ENCODE results near the gene CTSC. TPM values are rescaled to one million over a fixed set of nuclear protein-coding genes. Genes with fewer than 3 reads are reported as not detected.
"Not testable (repeated sequence)": the region's sequence is repeated elsewhere in the genome, so short reads cannot be mapped to it uniquely, and the experiment has no call there.

Gene CTSC
- total and polyA plus RNA-seq, 10 donors: 67.1 to 566 (median 253) TPM

DNA sequence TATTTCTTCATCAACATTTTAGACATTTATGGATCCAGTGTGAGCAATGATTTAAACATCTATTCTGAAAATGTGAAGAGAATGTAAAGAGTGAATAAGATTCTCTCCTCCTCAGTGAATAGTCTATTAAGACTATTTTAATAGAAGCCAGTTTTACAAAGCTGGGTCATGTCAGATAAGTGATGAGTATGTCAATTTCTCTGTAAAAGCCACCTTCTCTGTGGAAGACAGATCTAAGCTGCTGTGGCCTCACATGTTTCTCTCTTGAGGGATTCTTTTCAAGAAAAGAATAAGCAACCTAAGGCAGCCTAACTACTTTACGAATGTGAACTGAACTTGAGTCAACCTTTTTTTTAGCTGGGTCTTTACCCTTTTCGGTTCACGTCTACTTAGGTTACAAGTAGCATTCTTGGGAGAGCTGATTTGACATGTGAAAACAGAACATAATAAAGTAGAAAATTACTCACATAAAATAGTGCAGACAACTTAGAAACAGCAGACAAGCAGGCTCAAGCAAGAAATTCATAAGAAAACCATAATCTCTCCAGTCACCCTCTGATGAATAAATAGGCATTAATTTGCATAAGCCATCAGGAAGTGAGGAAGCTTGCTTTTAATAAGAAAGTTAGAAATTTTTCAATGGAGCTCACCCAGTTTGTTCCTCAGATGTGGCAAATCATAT, 9.9 kb downstream of the CTSC start:
- Histone ChIP-seq H3K27me3 (replicated peaks in 1 of 7) (no peaks in the 10 kb centered on the region), H3K27ac (no peak overlapping the region), H3K36me3 (peaks cover 0 to 86% (median 18%) of the 10 kb centered on the region in 6 donors), H3K4me3 (no peak overlapping the region), H3K9me3 (no peaks in the 10 kb centered on the region), H3K4me1 (peaks cover 6 to 80% (median 43%) of the 10 kb centered on the region in 6 donors)
- WGBS, 5 donors: 71 to 82% (median 77%) methylated on average over 3 of the region's 3 CpGs
- DNase-seq: no peak
- intact Hi-C loops (cut with DNase I; ENCODE audit: low total_unique reads): no loop called here
- TF ChIP-seq, protein P1, sequence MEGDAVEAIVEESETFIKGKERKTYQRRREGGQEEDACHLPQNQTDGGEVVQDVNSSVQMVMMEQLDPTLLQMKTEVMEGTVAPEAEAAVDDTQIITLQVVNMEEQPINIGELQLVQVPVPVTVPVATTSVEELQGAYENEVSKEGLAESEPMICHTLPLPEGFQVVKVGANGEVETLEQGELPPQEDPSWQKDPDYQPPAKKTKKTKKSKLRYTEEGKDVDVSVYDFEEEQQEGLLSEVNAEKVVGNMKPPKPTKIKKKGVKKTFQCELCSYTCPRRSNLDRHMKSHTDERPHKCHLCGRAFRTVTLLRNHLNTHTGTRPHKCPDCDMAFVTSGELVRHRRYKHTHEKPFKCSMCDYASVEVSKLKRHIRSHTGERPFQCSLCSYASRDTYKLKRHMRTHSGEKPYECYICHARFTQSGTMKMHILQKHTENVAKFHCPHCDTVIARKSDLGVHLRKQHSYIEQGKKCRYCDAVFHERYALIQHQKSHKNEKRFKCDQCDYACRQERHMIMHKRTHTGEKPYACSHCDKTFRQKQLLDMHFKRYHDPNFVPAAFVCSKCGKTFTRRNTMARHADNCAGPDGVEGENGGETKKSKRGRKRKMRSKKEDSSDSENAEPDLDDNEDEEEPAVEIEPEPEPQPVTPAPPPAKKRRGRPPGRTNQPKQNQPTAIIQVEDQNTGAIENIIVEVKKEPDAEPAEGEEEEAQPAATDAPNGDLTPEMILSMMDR (IDR thresholded peaks at IDR 0.05 in 8 of 11, conservative IDR thresholded peaks at IDR 0.05 in 3 of 11): no peak
- TF ChIP-seq POLR2AphosphoS5 (IDR thresholded peaks at IDR 0.05) (no peak), POLR2A (IDR thresholded peaks at IDR 0.05) (no peak)

DNA sequence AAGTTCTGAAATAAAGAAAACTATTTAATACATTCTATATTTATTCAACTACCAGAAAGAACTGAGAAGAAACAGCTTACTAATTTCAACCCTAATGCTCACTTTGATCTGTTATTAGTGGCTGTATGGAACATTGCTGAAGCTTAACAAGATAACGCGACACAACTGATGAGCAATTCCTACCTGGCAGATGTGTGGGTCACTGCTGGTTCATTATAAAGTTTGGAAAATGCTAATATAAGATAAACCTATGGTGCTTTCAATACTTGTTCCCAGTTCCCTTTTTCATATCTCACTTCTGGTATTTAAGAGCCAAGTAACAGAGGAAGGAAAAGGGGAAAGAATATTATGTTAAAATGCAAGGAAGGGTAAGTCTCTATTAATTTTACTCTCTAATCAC, 10.5 kb downstream of the CTSC start:
- TF ChIP-seq, protein P1 (IDR thresholded peaks at IDR 0.05 in 8 of 11, conservative IDR thresholded peaks at IDR 0.05 in 3 of 11): no peak
- TF ChIP-seq POLR2A (IDR thresholded peaks at IDR 0.05) (no peak), POLR2AphosphoS5 (IDR thresholded peaks at IDR 0.05) (no peak)
- H3K27ac ChIP-seq: no peak overlapping the region
- H3K9me3 ChIP-seq: no peaks in the 10 kb centered on the region
- no peaks in the 10 kb centered on the region for H3K27me3 ChIP-seq (replicated peaks in 1 of 7)
- H3K4me3 ChIP-seq: no peak overlapping the region
- 62 to 81% (median 73%) methylated on average over 2 of the region's 2 CpGs for WGBS, 5 donors
- intact Hi-C loops (cut with DNase I; ENCODE audit: low total_unique reads): no loop called here
- peaks cover 6 to 75% (median 39%) of the 10 kb centered on the region in 6 donors for H3K4me1 ChIP-seq
- H3K36me3 ChIP-seq: peaks cover 0 to 86% (median 13%) of the 10 kb centered on the region in 6 donors
- DNase-seq: no peak

DNA sequence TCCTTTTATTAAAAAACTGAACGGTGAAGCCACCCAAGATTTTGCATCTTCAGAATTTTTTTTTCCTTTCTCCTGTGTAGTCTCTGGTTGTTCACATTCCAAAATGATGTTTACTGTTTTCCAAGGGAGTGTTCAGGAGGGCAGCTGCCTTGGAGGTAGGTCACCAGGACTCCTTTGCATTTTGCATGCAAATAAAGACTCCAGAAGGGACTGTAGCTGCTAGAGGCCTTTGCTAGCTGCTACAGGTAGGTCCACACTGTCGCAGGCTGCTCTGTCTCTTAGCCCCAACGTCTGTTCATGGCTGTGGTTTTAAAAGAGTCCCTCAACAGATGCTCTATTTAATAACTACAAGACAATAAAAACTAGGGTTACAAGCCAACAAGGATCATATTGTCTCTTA, 11.4 kb downstream of the CTSC start:
- 69 to 90% (median 81%) methylated on average over 3 of the region's 3 CpGs for WGBS, 5 donors
- H3K27ac ChIP-seq: no peak overlapping the region
- no peaks in the 10 kb centered on the region for H3K9me3 ChIP-seq
- DNase-seq: no peak
- H3K27me3 ChIP-seq (replicated peaks in 1 of 7): no peaks in the 10 kb centered on the region
- H3K36me3 ChIP-seq: peaks cover 0 to 86% (median 4%) of the 10 kb centered on the region in 6 donors
- H3K4me1 ChIP-seq: peaks cover 6 to 67% (median 34%) of the 10 kb centered on the region in 6 donors
- intact Hi-C loops (cut with DNase I; ENCODE audit: low total_unique reads): no loop called here
- H3K4me3 ChIP-seq: no peak overlapping the region
- TF ChIP-seq POLR2AphosphoS5 (IDR thresholded peaks at IDR 0.05): no peak
- TF ChIP-seq, protein P1 (IDR thresholded peaks at IDR 0.05 in 8 of 11, conservative IDR thresholded peaks at IDR 0.05 in 3 of 11): no peak
- no peak for TF ChIP-seq POLR2A (IDR thresholded peaks at IDR 0.05)

DNA sequence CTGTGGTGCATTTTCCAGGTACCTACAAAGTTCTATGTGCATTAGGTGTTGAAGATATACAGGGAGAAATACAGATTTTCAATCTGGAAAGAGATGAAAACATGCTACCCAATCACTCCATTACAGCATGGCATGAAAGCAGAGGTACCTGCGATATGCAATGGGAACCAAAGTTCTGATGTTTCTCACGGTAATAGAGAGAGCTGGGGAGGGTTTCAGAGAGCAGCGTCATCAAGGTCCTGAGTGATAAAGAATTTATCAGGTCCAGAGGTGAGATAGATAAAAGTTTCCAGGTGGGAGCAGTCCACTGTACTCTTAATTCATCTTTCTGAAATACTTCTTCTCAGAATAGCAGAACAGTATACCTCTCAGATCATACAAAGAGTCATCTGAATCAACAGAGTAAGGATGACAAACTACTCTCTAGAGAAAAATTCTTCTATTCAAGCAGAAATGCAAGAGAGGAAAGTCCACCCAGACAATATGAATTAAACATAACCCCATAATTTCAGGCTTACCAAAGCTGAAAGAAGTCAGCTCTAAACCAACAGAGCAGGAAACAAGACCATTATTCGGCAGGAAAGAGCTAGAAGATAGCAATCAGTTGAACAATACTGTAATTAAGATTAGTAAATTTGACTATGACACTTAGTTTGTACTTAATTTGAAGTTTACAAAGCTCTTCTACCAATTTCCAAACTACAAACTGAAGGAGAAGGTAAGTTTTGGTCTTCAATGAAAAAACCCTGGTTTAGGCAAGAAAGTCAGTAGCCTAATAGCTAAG, 12.8 kb downstream of the CTSC start:
- TF ChIP-seq POLR2A (IDR thresholded peaks at IDR 0.05) (no peak), POLR2AphosphoS5 (IDR thresholded peaks at IDR 0.05) (no peak)
- TF ChIP-seq, protein P1 (IDR thresholded peaks at IDR 0.05 in 8 of 11, conservative IDR thresholded peaks at IDR 0.05 in 3 of 11): no peak
- H3K27me3 ChIP-seq (replicated peaks in 1 of 7): no peaks in the 10 kb centered on the region
- peaks cover 0 to 74% (median 0%) of the 10 kb centered on the region in 6 donors for H3K36me3 ChIP-seq
- H3K27ac ChIP-seq: no peak overlapping the region
- no peak overlapping the region for H3K4me3 ChIP-seq
- H3K9me3 ChIP-seq: no peaks in the 10 kb centered on the region
- WGBS, 5 donors: 67 to 74% (median 70%) methylated on average over 4 of the region's 4 CpGs
- no peak for DNase-seq
- H3K4me1 ChIP-seq: peaks cover 6 to 64% (median 36%) of the 10 kb centered on the region in 6 donors
- intact Hi-C loops (cut with DNase I; ENCODE audit: low total_unique reads): no loop called here

DNA sequence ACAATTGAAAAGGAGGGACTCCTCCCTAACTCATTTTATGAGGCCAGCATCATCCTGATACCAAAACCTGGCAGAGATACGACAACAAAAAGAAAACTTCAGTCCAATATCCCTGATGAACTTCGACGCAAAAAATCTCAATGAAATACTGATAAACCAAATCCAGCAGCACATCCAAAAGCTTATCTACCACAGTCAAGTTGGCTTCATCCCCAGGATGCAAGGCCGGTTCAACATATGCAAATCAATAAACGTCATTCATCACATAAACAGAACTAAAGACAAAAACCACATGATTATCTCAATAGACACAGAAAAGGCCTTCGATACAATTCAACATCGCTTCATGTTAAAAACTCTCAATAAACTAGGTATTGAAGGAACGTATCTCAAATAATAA, 14.7 kb downstream of the CTSC start:
- DNase-seq; intact Hi-C loops (cut with DNase I; ENCODE audit: low total_unique reads); H3K4me3 ChIP-seq; H3K9me3 ChIP-seq; H3K27ac ChIP-seq; H3K27me3 ChIP-seq (replicated peaks in 1 of 7): not testable (repeated sequence)
- WGBS, 5 donors: 91 to 94% (median 92%) methylated on average over 8 of the region's 8 CpGs
- peaks cover 6 to 47% (median 25%) of the 10 kb centered on the region in 6 donors for H3K4me1 ChIP-seq
- H3K36me3 ChIP-seq: peaks cover 0 to 62% (median 0%) of the 10 kb centered on the region in 6 donors

DNA sequence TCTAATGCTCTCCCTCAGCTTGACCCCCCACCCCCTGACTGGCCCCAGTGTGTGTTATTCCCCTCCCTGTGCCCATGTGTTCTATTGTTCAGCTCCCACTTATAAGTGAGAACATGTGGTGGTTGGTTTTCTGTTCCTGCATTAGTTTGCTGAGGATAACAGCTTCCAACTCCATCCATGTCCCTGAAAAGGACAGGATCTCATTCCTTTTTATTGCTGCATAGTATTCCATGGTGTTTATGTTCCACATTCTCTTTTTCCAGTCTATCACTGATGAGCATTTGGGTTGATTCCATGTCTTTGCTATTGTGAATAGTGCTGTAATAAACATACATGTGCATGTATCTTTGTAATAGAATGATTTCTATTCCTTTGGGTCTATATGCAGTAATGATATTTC, 16.1 kb downstream of the CTSC start:
- H3K4me3 ChIP-seq; H3K27me3 ChIP-seq (replicated peaks in 1 of 7); DNase-seq; H3K27ac ChIP-seq; intact Hi-C loops (cut with DNase I; ENCODE audit: low total_unique reads); H3K9me3 ChIP-seq: not testable (repeated sequence)
- Histone ChIP-seq H3K36me3 (peaks cover 0 to 52% (median 0%) of the 10 kb centered on the region in 6 donors), H3K4me1 (peaks cover 0 to 36% (median 11%) of the 10 kb centered on the region in 6 donors)

Measured in spleen (tissue), 11 donors.